GM12878 (cell line): ENCODE data around the gene DMAC1. TPM values are rescaled to one million over a fixed set of nuclear protein-coding genes. Genes with fewer than 3 reads are reported as not detected.

Experiments used
- ATAC-seq: fragments of 200-7000 bp; cut with Tn5 transposase; 3 replicates; pipeline ENCODE4 v1.9.1; 2020; ENCODE audit warnings: mild to moderate bottlenecking, moderate library complexity
- BruUV-seq: library from RNA; stranded (reverse); fragments of 400-500 nt; replicated peaks from 2 replicates; lab custom pipeline; 2021; lab: Mats Ljungman, UMichigan
- CTCF ChIA-PET: fragments of 300-600 bp; sonication (Branson Sonifier 250); formaldehyde crosslinking; extraction: SDS; loops from one replicate; lab custom pipeline; 2021; ENCODE audit warnings: inconsistent platforms; lab: Yijun Ruan, JAX
- POLR2A ChIA-PET: fragments of 350-600 bp; formaldehyde crosslinking; extraction: SDS; loops from one replicate; lab custom pipeline; 2021; ENCODE audit warnings: inconsistent platforms; lab: Charles Lee
- RAD21 ChIA-PET: fragments of 300-600 bp; sonication (Branson Sonifier 250); formaldehyde crosslinking; loops from one replicate; lab custom pipeline; 2023; ENCODE audit warnings: antibody characterized with exemption; ENCODE audit not compliant: unreplicated experiment; lab: Charles Lee
- SMC1A ChIA-PET: fragments of 300-600 bp; sonication (Branson Sonifier 250); formaldehyde crosslinking; loops from one replicate; lab custom pipeline; 2023; ENCODE audit not compliant: unreplicated experiment, uncharacterized antibody; lab: Charles Lee
- DNase-seq: peaks from one replicate; pipeline ENCODE4 v3.0.0-alpha.2; 2011; ENCODE audit warnings: low read depth, low spot score
- FAIRE-seq: peaks from 3 replicates; lab custom pipeline; 2011; peaks lifted over from hg19 to GRCh38; lab: Jason Lieb, UNC
- H2AFZ ChIP-seq: 2 replicates; pipeline ENCODE4 v1.6.0; 2011; ENCODE audit warnings: low read depth, low read length, control low read depth; ENCODE audit not compliant: control insufficient read depth
- H3K27ac ChIP-seq: 2 replicates; pipeline ENCODE4 v1.5.1; 2011; ENCODE audit warnings: control low read depth; ENCODE audit not compliant: control insufficient read depth, insufficient read depth
- H3K27me3 ChIP-seq, 2 experiments: replicated peaks in 1 of 2; 2 replicates each; pipeline versions ENCODE4 v1.6.0 to v1.6.1; 2011; ENCODE audit warnings: low read length in 1 of 2; ENCODE audit not compliant: control insufficient read depth in 2 of 2, insufficient read depth in 2 of 2
- H3K36me3 ChIP-seq, 2 experiments: 2 replicates each; pipeline ENCODE4 v1.5.1; 2011; ENCODE audit warnings: low read length in 1 of 2; ENCODE audit not compliant: control insufficient read depth in 2 of 2, insufficient read depth in 2 of 2
- H3K4me1 ChIP-seq: 2 replicates; pipeline ENCODE4 v1.6.1; 2011; ENCODE audit warnings: mild to moderate bottlenecking, low read length, moderate library complexity, mixed read lengths; ENCODE audit not compliant: control insufficient read depth, insufficient read depth
- H3K4me2 ChIP-seq: 2 replicates; pipeline ENCODE4 v1.6.0; 2011; ENCODE audit warnings: control low read depth; ENCODE audit not compliant: control insufficient read depth, insufficient read depth
- H3K4me3 ChIP-seq: fragments of 200-600 bp; sonication (generic); 2 replicates; pipeline ENCODE4 v1.5.1; 2016
- H3K79me2 ChIP-seq: 2 replicates; pipeline ENCODE4 v1.6.0; 2011; ENCODE audit warnings: low read length; ENCODE audit not compliant: control insufficient read depth, insufficient read depth
- H3K9ac ChIP-seq: 2 replicates; pipeline ENCODE4 v1.8.0; 2011; ENCODE audit warnings: low read length, control low read depth, mixed read lengths; ENCODE audit not compliant: control insufficient read depth, insufficient read depth
- H3K9me3 ChIP-seq: replicated peaks from 3 replicates; pipeline ENCODE4 v1.5.1; 2011; ENCODE audit warnings: mild to moderate bottlenecking, low read length; ENCODE audit not compliant: control insufficient read depth, insufficient read depth
- H4K20me1 ChIP-seq: 2 replicates; pipeline ENCODE4 v1.6.0; 2011; ENCODE audit not compliant: control insufficient read depth, insufficient read depth
- BCL11A ChIP-seq: IDR thresholded peaks from 2 replicates; pipeline ENCODE4 v1.6.1; 2011; ENCODE audit warnings: low read depth, low read length
- CBX3 ChIP-seq: fragments of 200-600 bp; sonication (generic); IDR thresholded peaks from 2 replicates; pipeline ENCODE4 v1.6.1; 2016; ENCODE audit warnings: low read depth, borderline replicate concordance
- ETV6 ChIP-seq, 2 experiments: fragments of 450-650 bp in 1 of 2; IDR thresholded peaks in 1 of 2; conservative IDR thresholded peaks in 1 of 2; 2 replicates each; pipeline ENCODE4 v1.6.1; 2014; ENCODE audit warnings: antibody characterized with exemption in 1 of 2, borderline replicate concordance in 1 of 2, low read depth in 1 of 2, mild to moderate bottlenecking in 1 of 2, moderate library complexity in 1 of 2
- FOXK2 ChIP-seq: fragments of 450-650 bp; IDR thresholded peaks from 2 replicates; pipeline ENCODE4 v1.6.1; 2017; ENCODE audit warnings: mild to moderate bottlenecking, moderate library complexity
- IKZF1 ChIP-seq: fragments of 450-650 bp; conservative IDR thresholded peaks from 2 replicates; pipeline ENCODE4 v1.6.1; 2017; ENCODE audit warnings: antibody characterized with exemption, mild to moderate bottlenecking
- IKZF2 ChIP-seq, 2 experiments: fragments of 450-650 bp; IDR thresholded peaks; 2 replicates each; pipeline ENCODE4 v1.6.1; 2017; ENCODE audit warnings: mild to moderate bottlenecking in 2 of 2, moderate library complexity in 2 of 2
- IRF4 ChIP-seq: IDR thresholded peaks from 2 replicates; pipeline ENCODE4 v1.6.1; 2011; ENCODE audit warnings: low read depth, low read length
- MTA2 ChIP-seq: fragments of 450-650 bp; IDR thresholded peaks from 2 replicates; pipeline ENCODE4 v1.6.1; 2016; ENCODE audit warnings: low read depth, mild to moderate bottlenecking, moderate library complexity
- MXI1 ChIP-seq: fragments of 150-350 bp; IDR thresholded peaks from 2 replicates; pipeline ENCODE4 v1.6.1; 2011; ENCODE audit warnings: low read depth, mild to moderate bottlenecking, inconsistent platforms, low read length, improper control_type of control experiment
- PML ChIP-seq: IDR thresholded peaks from 2 replicates; pipeline ENCODE4 v1.6.1; 2012; ENCODE audit warnings: low read length, inconsistent platforms
- RBBP5 ChIP-seq: fragments of 200-600 bp; sonication (generic); conservative IDR thresholded peaks from 2 replicates; pipeline ENCODE4 v1.6.1; 2016
- RUNX3 ChIP-seq: IDR thresholded peaks from 2 replicates; pipeline ENCODE4 v1.6.1; 2012; ENCODE audit warnings: low read length, inconsistent platforms
- SIN3A ChIP-seq: IDR thresholded peaks from 2 replicates; pipeline ENCODE4 v1.6.1; 2012; ENCODE audit warnings: low read depth, low read length, improper control_type of control experiment
- SMARCA5 ChIP-seq: fragments of 450-650 bp; IDR thresholded peaks from 2 replicates; pipeline ENCODE4 v1.6.1; 2017; ENCODE audit warnings: mild to moderate bottlenecking
- ZNF217 ChIP-seq: fragments of 450-650 bp; IDR thresholded peaks from 2 replicates; pipeline ENCODE4 v1.6.1; 2017; ENCODE audit warnings: antibody characterized with exemption, mild to moderate bottlenecking
- in situ Hi-C: fragments of 300-500 bp; cut with MboI; formaldehyde crosslinking; loops from 9 replicates; pipeline ENCODE4 v1.14.3; 2018; ENCODE audit warnings: mixed read lengths
- intact Hi-C: fragments of 100-400 bp; cut with micrococcal nuclease; formaldehyde crosslinking; loops from one replicate; pipeline ENCODE4 v1.14.2; 2022; ENCODE audit not compliant: unreplicated experiment
- polyA plus RNA-seq, 11 experiments: library from polyadenylated mRNA; depleted of rRNA in 4 of 11; unstranded in 6 of 11; stranded (reverse) in 5 of 11; fragments of >200 nt; fragmentation: Nextera tagmentation in 4 of 11; fragmentation: Illumina TruSeq in 1 of 11; extraction: Ambion mirVana in 4 of 11; extraction: Trizol in 1 of 11; gene quantifications; 1 replicate in 1 of 11; 2 replicates in 10 of 11; pipeline versions ENCODE4 v1.2.1 to v1.2.3, GENCODE V29; 2011 to 2016; ENCODE audit warnings: inconsistent platforms in 2 of 11, missing spikeins in 2 of 11, low read depth in 1 of 11
- total RNA-seq, 4 experiments: library from RNA; depleted of rRNA in 3 of 4; stranded (reverse); fragments of >200 nt in 3 of 4; fragmentation: Illumina TruSeq in 1 of 4; extraction: Trizol in 1 of 4; gene quantifications; 2 replicates each; pipeline versions ENCODE4 v1.2.1 to v1.2.3, GENCODE V29; 2013 to 2021
- TF ChIP-seq, protein P1 (sequence below): fragments of 450-650 bp; IDR thresholded peaks from 2 replicates; pipeline ENCODE4 v1.6.1; 2014; ENCODE audit warnings: mild to moderate bottlenecking
- TF ChIP-seq, protein P2 (sequence below): fragments of 450-650 bp; IDR thresholded peaks from 2 replicates; pipeline ENCODE4 v1.6.1; 2017; ENCODE audit warnings: low read depth, mild to moderate bottlenecking, moderate library complexity
- TF ChIP-seq, protein P3 (sequence below): IDR thresholded peaks from 2 replicates; pipeline ENCODE4 v1.6.1; 2011; ENCODE audit warnings: mild to moderate bottlenecking, low read depth, low read length, moderate library complexity; ENCODE audit not compliant: insufficient replicate concordance
- TF ChIP-seq, protein P4 (sequence below): IDR thresholded peaks from 2 replicates; pipeline ENCODE4 v1.6.1; 2012; ENCODE audit warnings: low read length, inconsistent platforms

The DMAC1 gene
- total and polyA plus RNA-seq, 10 of the 15 experiments (the other 5 are each of a cell fraction or from before 2014, with no cell fraction given): 16.0 to 123 (median 44.5) TPM

GRCh38 chr9:7760014-7760415, 39.6 kb downstream of the DMAC1 start (continued):
- TF ChIP-seq MXI1 (no peak), PML (no peak), RUNX3 (no peak)
- TF ChIP-seq, protein P1, sequence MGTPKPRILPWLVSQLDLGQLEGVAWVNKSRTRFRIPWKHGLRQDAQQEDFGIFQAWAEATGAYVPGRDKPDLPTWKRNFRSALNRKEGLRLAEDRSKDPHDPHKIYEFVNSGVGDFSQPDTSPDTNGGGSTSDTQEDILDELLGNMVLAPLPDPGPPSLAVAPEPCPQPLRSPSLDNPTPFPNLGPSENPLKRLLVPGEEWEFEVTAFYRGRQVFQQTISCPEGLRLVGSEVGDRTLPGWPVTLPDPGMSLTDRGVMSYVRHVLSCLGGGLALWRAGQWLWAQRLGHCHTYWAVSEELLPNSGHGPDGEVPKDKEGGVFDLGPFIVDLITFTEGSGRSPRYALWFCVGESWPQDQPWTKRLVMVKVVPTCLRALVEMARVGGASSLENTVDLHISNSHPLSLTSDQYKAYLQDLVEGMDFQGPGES: no peak
- TF ChIP-seq, all 136 proteins: peak for 0

GRCh38 chr9:7756088-7756487, 43.5 kb downstream of the DMAC1 start:
- Histone ChIP-seq H3K4me3 (no peak overlapping the region), H3K36me3 (no peaks in the 10 kb centered on the region), H3K27ac (no peak overlapping the region), H3K27me3 (no peaks in the 10 kb centered on the region), H3K4me2 (no peak overlapping the region), H4K20me1 (no peaks in the 10 kb centered on the region), H2AFZ (peak overlapping the region; percentile 66), H3K79me2 (no peaks in the 10 kb centered on the region), H3K9me3 (peaks cover 2% of the 10 kb centered on the region; the same call in 2 of the 3 replicates), H3K9ac (no peak overlapping the region), H3K4me1 (peaks cover 4% of the 10 kb centered on the region; the same call in 1 of the 2 replicates)
- BruUV-seq: no TSS peak
- ChIA-PET CTCF (interaction anchor here (1.1 kb wide), 1 partner anchor 41 kb away, joined by 3 read pairs; no protein-coding TSS in a partner anchor), SMC1A (interaction anchor here (1.2 to 2.4 kb wide), 3 partner anchors 12 to 29 kb away, joined by 3 to 9 read pairs (median 7); no protein-coding TSS in a partner anchor), RAD21 (no interaction called here), POLR2A (interaction anchor here (0.6 kb wide), 1 partner anchor 883 kb away, joined by 5 read pairs; no protein-coding TSS in a partner anchor)
- ATAC-seq: peak; percentile 97
- peak; percentile 55 for DNase-seq
- FAIRE-seq: peak; percentile 89
- in situ Hi-C loops: no loop called here
- intact Hi-C loops: no loop called here
- no peak for TF ChIP-seq RBBP5
- no peak for TF ChIP-seq CBX3
- TF ChIP-seq IRF4: peak; percentile 50; the same call in 1 of the 2 replicates
- TF ChIP-seq PML: no peak
- 0 out of 2 replicates have a peak, but pooled peaks have one; percentile 21 for TF ChIP-seq BCL11A
- no peak for TF ChIP-seq SMARCA5
- TF ChIP-seq, protein P2, sequence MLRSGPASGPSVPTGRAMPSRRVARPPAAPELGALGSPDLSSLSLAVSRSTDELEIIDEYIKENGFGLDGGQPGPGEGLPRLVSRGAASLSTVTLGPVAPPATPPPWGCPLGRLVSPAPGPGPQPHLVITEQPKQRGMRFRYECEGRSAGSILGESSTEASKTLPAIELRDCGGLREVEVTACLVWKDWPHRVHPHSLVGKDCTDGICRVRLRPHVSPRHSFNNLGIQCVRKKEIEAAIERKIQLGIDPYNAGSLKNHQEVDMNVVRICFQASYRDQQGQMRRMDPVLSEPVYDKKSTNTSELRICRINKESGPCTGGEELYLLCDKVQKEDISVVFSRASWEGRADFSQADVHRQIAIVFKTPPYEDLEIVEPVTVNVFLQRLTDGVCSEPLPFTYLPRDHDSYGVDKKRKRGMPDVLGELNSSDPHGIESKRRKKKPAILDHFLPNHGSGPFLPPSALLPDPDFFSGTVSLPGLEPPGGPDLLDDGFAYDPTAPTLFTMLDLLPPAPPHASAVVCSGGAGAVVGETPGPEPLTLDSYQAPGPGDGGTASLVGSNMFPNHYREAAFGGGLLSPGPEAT: 0 out of 2 replicates have a peak, but pooled peaks have one; percentile 70
- TF ChIP-seq ETV6 (conservative IDR thresholded peaks at IDR 0.05 in 1 of 2, IDR thresholded peaks at IDR 0.05 in 1 of 2; ENCODE audit: borderline replicate concordance in 1 of 2, low read depth in 1 of 2): peak in 1 of 2 experiments; percentile 62; a peak in 1 of 4 replicates
- TF ChIP-seq, protein P3, sequence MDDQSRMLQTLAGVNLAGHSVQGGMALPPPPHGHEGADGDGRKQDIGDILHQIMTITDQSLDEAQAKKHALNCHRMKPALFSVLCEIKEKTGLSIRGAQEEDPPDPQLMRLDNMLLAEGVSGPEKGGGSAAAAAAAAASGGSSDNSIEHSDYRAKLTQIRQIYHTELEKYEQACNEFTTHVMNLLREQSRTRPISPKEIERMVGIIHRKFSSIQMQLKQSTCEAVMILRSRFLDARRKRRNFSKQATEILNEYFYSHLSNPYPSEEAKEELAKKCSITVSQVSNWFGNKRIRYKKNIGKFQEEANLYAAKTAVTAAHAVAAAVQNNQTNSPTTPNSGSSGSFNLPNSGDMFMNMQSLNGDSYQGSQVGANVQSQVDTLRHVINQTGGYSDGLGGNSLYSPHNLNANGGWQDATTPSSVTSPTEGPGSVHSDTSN: no peak
- peak; percentile 52; the same call in 1 of the 2 replicates for TF ChIP-seq MTA2
- TF ChIP-seq RUNX3: peak; percentile 64
- 0 out of 2 replicates have a peak, but pooled peaks have one; percentile 25 for TF ChIP-seq IKZF1
- TF ChIP-seq, protein P4, sequence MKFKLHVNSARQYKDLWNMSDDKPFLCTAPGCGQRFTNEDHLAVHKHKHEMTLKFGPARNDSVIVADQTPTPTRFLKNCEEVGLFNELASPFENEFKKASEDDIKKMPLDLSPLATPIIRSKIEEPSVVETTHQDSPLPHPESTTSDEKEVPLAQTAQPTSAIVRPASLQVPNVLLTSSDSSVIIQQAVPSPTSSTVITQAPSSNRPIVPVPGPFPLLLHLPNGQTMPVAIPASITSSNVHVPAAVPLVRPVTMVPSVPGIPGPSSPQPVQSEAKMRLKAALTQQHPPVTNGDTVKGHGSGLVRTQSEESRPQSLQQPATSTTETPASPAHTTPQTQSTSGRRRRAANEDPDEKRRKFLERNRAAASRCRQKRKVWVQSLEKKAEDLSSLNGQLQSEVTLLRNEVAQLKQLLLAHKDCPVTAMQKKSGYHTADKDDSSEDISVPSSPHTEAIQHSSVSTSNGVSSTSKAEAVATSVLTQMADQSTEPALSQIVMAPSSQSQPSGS: peak; percentile 44
- no peak; the same call in none of the 2 replicates for TF ChIP-seq ZNF217
- 0 out of 4 replicates have a peak, but pooled peaks of 1 of the 2 experiments have one; percentile 26 for TF ChIP-seq IKZF2 (IDR thresholded peaks at IDR 0.05)
- no peak for TF ChIP-seq FOXK2
- no peak for TF ChIP-seq SIN3A
